ENCODE measurements around the gene SCAMP2.

SCAMP2 gene

GRCh38 chr15:74847432-74847831 lies 25.7 kb downstream of the SCAMP2 start:
- no peak for DNase-seq (ENCODE audit: low read depth, low spot score)
- no peaks in the 10 kb centered on the region for H3K9me3 ChIP-seq (ENCODE audit: low read depth, low read length)
- H3K36me3 ChIP-seq (ENCODE audit: insufficient read depth, low read length), result peaks cover 38% of the 10 kb centered on the region; the same call in 1 of the 2 replicates
- H3K4me3 ChIP-seq, result no peak overlapping the region
- no peak for TF ChIP-seq POLR2AphosphoS5 (IDR thresholded peaks at IDR 0.05; ENCODE audit: borderline replicate concordance, low read depth, low read length)
- no peak for TF ChIP-seq EZH2 (IDR thresholded peaks at IDR 0.05)
- TF ChIP-seq FOXP2 (optimal IDR thresholded peaks at IDR 0.05; ENCODE audit: control extremely low read depth, extremely low read length, insufficient read depth), result no peak
- no peak overlapping the region for H3K9ac ChIP-seq (ENCODE audit: insufficient read length)
- no peak overlapping the region for H3K27ac ChIP-seq

- no peak for TF ChIP-seq POLR2AphosphoS5 (IDR thresholded peaks at IDR 0.05; ENCODE audit: borderline replicate concordance, low read depth, low read length)
- Histone ChIP-seq H3K4me3 (no peak overlapping the region), H3K36me3 (ENCODE audit: insufficient read depth, low read length) (peaks cover 21% of the 10 kb centered on the region; the same call in 1 of the 2 replicates), H3K9ac (ENCODE audit: insufficient read length) (no peak overlapping the region), H3K9me3 (ENCODE audit: low read depth, low read length) (no peaks in the 10 kb centered on the region), H3K27ac (no peak overlapping the region)
- no peak for DNase-seq (ENCODE audit: low read depth, low spot score)
These were observed 27.6 kb downstream of the SCAMP2 start for GRCh38 chr15:74845581-74845980.

- no peaks in the 10 kb centered on the region for H3K9me3 ChIP-seq (ENCODE audit: low read depth, low read length)
- no peak overlapping the region for H3K4me3 ChIP-seq
- H3K36me3 ChIP-seq (ENCODE audit: insufficient read depth, low read length), result peaks cover 17% of the 10 kb centered on the region; the same call in 1 of the 2 replicates
- H3K27ac ChIP-seq, result no peak overlapping the region
- no peak for DNase-seq (ENCODE audit: low read depth, low spot score)
- no peak overlapping the region for H3K9ac ChIP-seq (ENCODE audit: insufficient read length)
- TF ChIP-seq EZH2 (IDR thresholded peaks at IDR 0.05) (no peak), POLR2AphosphoS5 (IDR thresholded peaks at IDR 0.05; ENCODE audit: borderline replicate concordance, low read depth, low read length) (no peak), FOXP2 (optimal IDR thresholded peaks at IDR 0.05; ENCODE audit: control extremely low read depth, extremely low read length, insufficient read depth) (no peak)
These were observed 28.0 kb downstream of the SCAMP2 start for GRCh38 chr15:74845208-74845568.

GRCh38 chr15:74844319-74845207 lies 28.6 kb downstream of the SCAMP2 start:
- H3K9ac ChIP-seq (ENCODE audit: insufficient read length), result no peak overlapping the region
- H3K36me3 ChIP-seq (ENCODE audit: insufficient read depth, low read length), result peaks cover 12% of the 10 kb centered on the region; the same call in 1 of the 2 replicates
- no peak overlapping the region for H3K4me3 ChIP-seq
- H3K9me3 ChIP-seq (ENCODE audit: low read depth, low read length), result no peaks in the 10 kb centered on the region
- H3K27ac ChIP-seq, result peak overlapping the region; percentile 40; the same call in 1 of the 2 replicates
- DNase-seq (ENCODE audit: low read depth, low spot score), result no peak
- TF ChIP-seq FOXP2 (optimal IDR thresholded peaks at IDR 0.05; ENCODE audit: control extremely low read depth, extremely low read length, insufficient read depth), result no peak
- no peak for TF ChIP-seq POLR2AphosphoS5 (IDR thresholded peaks at IDR 0.05; ENCODE audit: borderline replicate concordance, low read depth, low read length)
- no peak for TF ChIP-seq EZH2 (IDR thresholded peaks at IDR 0.05)

GRCh38 chr15:74843891-74844299 lies 29.3 kb downstream of the SCAMP2 start:
- H3K4me3 ChIP-seq, result no peak overlapping the region
- peaks cover 12% of the 10 kb centered on the region; the same call in 1 of the 2 replicates for H3K36me3 ChIP-seq (ENCODE audit: insufficient read depth, low read length)
- peak overlapping the region; percentile 91 for H3K27ac ChIP-seq

GRCh38 chr15:74843445-74843828 lies 29.7 kb downstream of the SCAMP2 start:
- TF ChIP-seq POLR2AphosphoS5 (IDR thresholded peaks at IDR 0.05; ENCODE audit: borderline replicate concordance, low read depth, low read length) (no peak), FOXP2 (optimal IDR thresholded peaks at IDR 0.05; ENCODE audit: control extremely low read depth, extremely low read length, insufficient read depth) (no peak), EZH2 (IDR thresholded peaks at IDR 0.05) (no peak)
- peak overlapping the region; percentile 91 for H3K27ac ChIP-seq
- H3K9ac ChIP-seq (ENCODE audit: insufficient read length), result peak overlapping the region; percentile 76
- H3K4me3 ChIP-seq, result peak overlapping the region; percentile 100
- DNase-seq (ENCODE audit: low read depth, low spot score), result no peak
- no peaks in the 10 kb centered on the region for H3K9me3 ChIP-seq (ENCODE audit: low read depth, low read length)
- peaks cover 9% of the 10 kb centered on the region; the same call in 1 of the 2 replicates for H3K36me3 ChIP-seq (ENCODE audit: insufficient read depth, low read length)

More at GRCh38 chr15:74843891-74844299, 29.3 kb downstream of the SCAMP2 start:
- H3K9ac ChIP-seq (ENCODE audit: insufficient read length), result peak overlapping the region; percentile 76
- DNase-seq (ENCODE audit: low read depth, low spot score), result no peak
- TF ChIP-seq FOXP2 (optimal IDR thresholded peaks at IDR 0.05; ENCODE audit: control extremely low read depth, extremely low read length, insufficient read depth) (no peak), EZH2 (IDR thresholded peaks at IDR 0.05) (no peak), POLR2AphosphoS5 (IDR thresholded peaks at IDR 0.05; ENCODE audit: borderline replicate concordance, low read depth, low read length) (no peak)
- H3K9me3 ChIP-seq (ENCODE audit: low read depth, low read length), result no peaks in the 10 kb centered on the region

- TF ChIP-seq POLR2AphosphoS5 (IDR thresholded peaks at IDR 0.05; ENCODE audit: borderline replicate concordance, low read depth, low read length), result peak; percentile 79
- no peak for TF ChIP-seq EZH2 (IDR thresholded peaks at IDR 0.05)
- peak within 1 kb of the TSS; percentile 91 for H3K27ac ChIP-seq
- H3K9ac ChIP-seq (ENCODE audit: insufficient read length), result peak within 1 kb of the TSS; percentile 95
- no peak for DNase-seq (ENCODE audit: low read depth, low spot score)
- H3K36me3 ChIP-seq (ENCODE audit: insufficient read depth, low read length), result peaks cover 4% of the 10 kb centered on the region; the same call in 1 of the 2 replicates
- H3K9me3 ChIP-seq (ENCODE audit: low read depth, low read length), result no peaks in the 10 kb centered on the region
- H3K4me3 ChIP-seq, result peak within 1 kb of the TSS; percentile 100
These were observed 30.4 kb downstream of the SCAMP2 start, which contains the start of gene ULK3 for GRCh38 chr15:74842581-74843444. Gene ULK3, minus strand, starts transcription at chr15:74843156. Its CDS starts 51 bp downstream, at chr15:74843105.

GRCh38 chr15:74841891-74842373 lies 31.2 kb downstream of the SCAMP2 start:
- no peaks in the 10 kb centered on the region; the same call in 1 of the 2 replicates for H3K36me3 ChIP-seq (ENCODE audit: insufficient read depth, low read length)
- no peak overlapping the region for H3K27ac ChIP-seq
- TF ChIP-seq FOXP2 (optimal IDR thresholded peaks at IDR 0.05; ENCODE audit: control extremely low read depth, extremely low read length, insufficient read depth), result no peak
- no peak for TF ChIP-seq EZH2 (IDR thresholded peaks at IDR 0.05)
- no peak for TF ChIP-seq POLR2AphosphoS5 (IDR thresholded peaks at IDR 0.05; ENCODE audit: borderline replicate concordance, low read depth, low read length)

More at GRCh38 chr15:74841891-74842373, 31.2 kb downstream of the SCAMP2 start:
- Histone ChIP-seq H3K9me3 (ENCODE audit: low read depth, low read length) (no peaks in the 10 kb centered on the region), H3K9ac (ENCODE audit: insufficient read length) (peak overlapping the region; percentile 95), H3K4me3 (peak overlapping the region; percentile 100)
- no peak for DNase-seq (ENCODE audit: low read depth, low spot score)

Data from SK-N-MC (cell line).